Fibroblast of lung (primary cell): ENCODE measurements around the gene ZNF277. TPM values are rescaled to one million over a fixed set of nuclear protein-coding genes. Genes with fewer than 3 reads are reported as not detected.

ENCODE experiments used
- DNase-seq, 2 donors: peaks; one replicate each; pipeline versions ENCODE4 v3.0.0 to v3.0.0-alpha.2; 2010; ENCODE audit warnings: low read depth in 2 of 2
- H2AFZ ChIP-seq: 2 replicates; pipeline ENCODE4 v1.5.1; 2012; ENCODE audit warnings: low read length, control low read depth, inconsistent platforms
- H3K27ac ChIP-seq: 2 replicates; pipeline ENCODE4 v1.5.1; 2011; ENCODE audit warnings: low read length, control low read depth; ENCODE audit not compliant: insufficient read depth
- H3K27me3 ChIP-seq: 2 replicates; pipeline ENCODE4 v1.5.1; 2011; ENCODE audit warnings: mild to moderate bottlenecking, low read length; ENCODE audit not compliant: control insufficient read depth, insufficient read depth
- H3K36me3 ChIP-seq: 2 replicates; pipeline ENCODE4 v1.5.1; 2011; ENCODE audit warnings: low read length; ENCODE audit not compliant: control insufficient read depth, insufficient read depth
- H3K4me1 ChIP-seq: 2 replicates; pipeline ENCODE4 v1.5.1; 2011; ENCODE audit warnings: low read length; ENCODE audit not compliant: control insufficient read depth, insufficient read depth; ENCODE audit errors: extremely low read depth
- H3K4me2 ChIP-seq: 2 replicates; pipeline ENCODE4 v1.5.1; 2011; ENCODE audit warnings: low read length, control low read depth; ENCODE audit not compliant: insufficient read depth; ENCODE audit errors: extremely low read depth
- H3K4me3 ChIP-seq, 4 experiments: fragments of 200-600 bp in 1 of 4; sonication (generic) in 1 of 4; replicated peaks in 1 of 4; 2 replicates each; pipeline ENCODE4 v1.5.1; 2011 to 2016; ENCODE audit warnings: low read length in 4 of 4, low read depth in 3 of 4, mild to moderate bottlenecking in 3 of 4, control low read depth in 2 of 4, inconsistent platforms in 1 of 4, mixed read lengths in 1 of 4; ENCODE audit not compliant: insufficient read depth in 1 of 4; ENCODE audit errors: control extremely low read depth in 1 of 4
- H3K79me2 ChIP-seq: 2 replicates; pipeline ENCODE4 v1.5.1; 2012; ENCODE audit warnings: mild to moderate bottlenecking, low read length, inconsistent platforms; ENCODE audit not compliant: control insufficient read depth, insufficient read depth
- H3K9ac ChIP-seq: 2 replicates; pipeline ENCODE4 v1.5.1; 2011; ENCODE audit warnings: mild to moderate bottlenecking, low read length, control low read depth; ENCODE audit not compliant: insufficient read depth
- H3K9me3 ChIP-seq: 2 replicates; pipeline ENCODE4 v1.5.1; 2012; ENCODE audit warnings: low read depth, low read length; ENCODE audit not compliant: control insufficient read depth, insufficient read depth
- H4K20me1 ChIP-seq: 2 replicates; pipeline ENCODE4 v1.5.1; 2011; ENCODE audit warnings: low read length; ENCODE audit not compliant: control insufficient read depth, insufficient read depth; ENCODE audit errors: extremely low read depth
- CTCF ChIP-seq, 2 donors: IDR thresholded peaks in 1 of 2; conservative IDR thresholded peaks in 1 of 2; 1 replicate in 1 of 2; 2 replicates in 1 of 2; pipeline ENCODE4 v1.5.1; 2011 to 2012; ENCODE audit warnings: low read length in 2 of 2, control low read depth in 1 of 2, inconsistent platforms in 1 of 2, low read depth in 1 of 2, mild to moderate bottlenecking in 1 of 2
- EZH2 ChIP-seq: IDR thresholded peaks from 2 replicates; pipeline ENCODE4 v1.5.1; 2012; ENCODE audit warnings: low read length, control low read depth, mild to moderate bottlenecking; ENCODE audit errors: missing control alignments
- polyA plus RNA-seq, 2 donors: library from polyadenylated mRNA; depleted of rRNA in 1 of 2; stranded (reverse) in 1 of 2; unstranded in 1 of 2; fragments of >200 nt; gene quantifications; 2 replicates each; pipeline ENCODE4 v1.2.1, GENCODE V29; 2011 to 2012; ENCODE audit warnings: missing spikeins in 1 of 2
- total RNA-seq: library from RNA; depleted of rRNA; stranded (reverse); fragments of >200 nt; gene quantifications from 2 replicates; pipeline ENCODE4 v1.2.1, GENCODE V29; 2014

The ZNF277 gene
- total and polyA plus RNA-seq, 2 donors (not counting 1 experiment from before 2014, with no cell fraction given) = 23.1 to 66.6 TPM

- Histone ChIP-seq H3K36me3 (no peaks in the 10 kb centered on the region), H4K20me1 (no peaks in the 10 kb centered on the region), H3K27ac (no peak overlapping the region), H3K79me2 (peaks cover 46% of the 10 kb centered on the region), H3K4me2 (no peak overlapping the region), H3K4me3 (no peak overlapping the region), H2AFZ (no peak overlapping the region), H3K27me3 (no peaks in the 10 kb centered on the region), H3K9ac (no peak overlapping the region), H3K9me3 (no peaks in the 10 kb centered on the region), H3K4me1 (no peaks in the 10 kb centered on the region)
- no peak for DNase-seq
- TF ChIP-seq CTCF (conservative IDR thresholded peaks at IDR 0.05 in 1 of 2, IDR thresholded peaks at IDR 0.05 in 1 of 2; ENCODE audit: low read depth in 1 of 2, low read length in 2 of 2) = no peak
- no peak for TF ChIP-seq EZH2
Measured at GRCh38 chr7:112195717-112196116, 10.8 kb upstream of the ZNF277 start.

GRCh38 chr7:112197322-112197721 is 9.2 kb upstream of the ZNF277 start:
- TF ChIP-seq CTCF (conservative IDR thresholded peaks at IDR 0.05 in 1 of 2, IDR thresholded peaks at IDR 0.05 in 1 of 2; ENCODE audit: low read depth in 1 of 2, low read length in 2 of 2) = no peak
- no peak for TF ChIP-seq EZH2
- Histone ChIP-seq H3K79me2 (peaks cover 53% of the 10 kb centered on the region), H3K27me3 (no peaks in the 10 kb centered on the region), H3K4me3 (no peak overlapping the region), H3K4me1 (no peaks in the 10 kb centered on the region), H2AFZ (no peak overlapping the region), H3K9ac (no peak overlapping the region), H3K4me2 (no peak overlapping the region), H4K20me1 (no peaks in the 10 kb centered on the region), H3K36me3 (no peaks in the 10 kb centered on the region), H3K9me3 (no peaks in the 10 kb centered on the region), H3K27ac (no peak overlapping the region)
- DNase-seq = no peak

- Histone ChIP-seq H3K27me3 (no peaks in the 10 kb centered on the region), H3K4me2 (no peak overlapping the region), H3K4me1 (no peaks in the 10 kb centered on the region), H2AFZ (no peak overlapping the region), H4K20me1 (no peaks in the 10 kb centered on the region), H3K9me3 (no peaks in the 10 kb centered on the region), H3K27ac (no peak overlapping the region), H3K4me3 (no peak overlapping the region), H3K9ac (no peak overlapping the region), H3K79me2 (peaks cover 62% of the 10 kb centered on the region), H3K36me3 (no peaks in the 10 kb centered on the region)
- no peak for TF ChIP-seq EZH2
- TF ChIP-seq CTCF (conservative IDR thresholded peaks at IDR 0.05 in 1 of 2, IDR thresholded peaks at IDR 0.05 in 1 of 2; ENCODE audit: low read depth in 1 of 2, low read length in 2 of 2) = no peak
- DNase-seq = peak in 1 of 2 donors; percentile 52
Measured at GRCh38 chr7:112199035-112199655, 7.3 kb upstream of the ZNF277 start.
